Ishikawa (cell line): ENCODE data around the gene FER.

ENCODE experiments used
- CEBPB ChIP-seq: IDR thresholded peaks from 2 replicates; pipeline ENCODE4 v1.6.1; 2012
- CREB1 ChIP-seq: IDR thresholded peaks from 2 replicates; pipeline ENCODE4 v1.6.1; 2012; ENCODE audit warnings: low read depth
- EGR1 ChIP-seq: IDR thresholded peaks from 2 replicates; pipeline ENCODE4 v1.6.1; 2012
- EP300 ChIP-seq: IDR thresholded peaks from 2 replicates; pipeline ENCODE4 v1.6.1; 2012; ENCODE audit warnings: borderline replicate concordance
- FOXM1 ChIP-seq: IDR thresholded peaks from 2 replicates; pipeline ENCODE4 v1.6.1; 2012; ENCODE audit warnings: low read depth, borderline replicate concordance
- NFIC ChIP-seq: IDR thresholded peaks from 2 replicates; pipeline ENCODE4 v1.6.1; 2012
- RAD21 ChIP-seq: IDR thresholded peaks from 2 replicates; pipeline ENCODE4 v1.6.1; 2012; ENCODE audit warnings: low read depth
- TAF1 ChIP-seq: IDR thresholded peaks from 2 replicates; pipeline ENCODE4 v1.6.1; 2012; ENCODE audit warnings: low read depth, mild to moderate bottlenecking
- TCF12 ChIP-seq: IDR thresholded peaks from 2 replicates; pipeline ENCODE4 v1.6.1; 2012; ENCODE audit warnings: low read depth
- TEAD4 ChIP-seq: IDR thresholded peaks from 2 replicates; pipeline ENCODE4 v1.6.1; 2012
- YY1 ChIP-seq: IDR thresholded peaks from 2 replicates; pipeline ENCODE4 v1.6.1; 2012; ENCODE audit warnings: low read depth
- ZBTB7A ChIP-seq: IDR thresholded peaks from 2 replicates; pipeline ENCODE4 v1.6.1; 2012; ENCODE audit warnings: low read depth
- TF ChIP-seq, protein P1 (sequence below): IDR thresholded peaks from 2 replicates; pipeline ENCODE4 v1.6.1; 2012; ENCODE audit warnings: low read depth, mild to moderate bottlenecking
- TF ChIP-seq, protein P2 (sequence below): IDR thresholded peaks from 2 replicates; pipeline ENCODE4 v1.6.1; 2012
- TF ChIP-seq, protein P3 (sequence below): IDR thresholded peaks from 2 replicates; pipeline ENCODE4 v1.6.1; 2012

FER gene

DNA sequence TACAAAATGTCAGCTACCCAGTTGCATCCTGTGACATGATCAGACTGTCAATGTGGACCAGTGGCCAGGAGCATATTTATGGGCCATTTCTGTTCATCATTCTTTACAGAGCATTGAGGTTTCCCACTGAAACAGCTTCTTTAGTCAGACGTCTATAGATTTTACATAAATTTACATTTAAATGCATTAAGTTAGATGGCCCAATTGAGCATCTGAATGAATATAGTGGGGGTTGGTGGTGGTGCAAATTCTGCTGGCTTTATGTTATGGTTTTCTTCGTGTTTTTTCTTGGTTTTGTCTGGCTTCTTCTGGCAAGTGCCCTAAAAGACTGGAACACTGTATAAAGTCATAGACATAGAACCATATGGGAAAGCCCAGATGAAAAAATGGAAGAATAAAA lies 448.0 kb downstream of the FER start:
- TF ChIP-seq TCF12 (no peak), YY1 (no peak), EGR1 (no peak), EP300 (no peak), CREB1 (no peak), RAD21 (no peak), TEAD4 (no peak), NFIC (no peak), ZBTB7A (no peak), CEBPB (no peak), TAF1 (no peak), FOXM1 (no peak)
- TF ChIP-seq, protein P1, sequence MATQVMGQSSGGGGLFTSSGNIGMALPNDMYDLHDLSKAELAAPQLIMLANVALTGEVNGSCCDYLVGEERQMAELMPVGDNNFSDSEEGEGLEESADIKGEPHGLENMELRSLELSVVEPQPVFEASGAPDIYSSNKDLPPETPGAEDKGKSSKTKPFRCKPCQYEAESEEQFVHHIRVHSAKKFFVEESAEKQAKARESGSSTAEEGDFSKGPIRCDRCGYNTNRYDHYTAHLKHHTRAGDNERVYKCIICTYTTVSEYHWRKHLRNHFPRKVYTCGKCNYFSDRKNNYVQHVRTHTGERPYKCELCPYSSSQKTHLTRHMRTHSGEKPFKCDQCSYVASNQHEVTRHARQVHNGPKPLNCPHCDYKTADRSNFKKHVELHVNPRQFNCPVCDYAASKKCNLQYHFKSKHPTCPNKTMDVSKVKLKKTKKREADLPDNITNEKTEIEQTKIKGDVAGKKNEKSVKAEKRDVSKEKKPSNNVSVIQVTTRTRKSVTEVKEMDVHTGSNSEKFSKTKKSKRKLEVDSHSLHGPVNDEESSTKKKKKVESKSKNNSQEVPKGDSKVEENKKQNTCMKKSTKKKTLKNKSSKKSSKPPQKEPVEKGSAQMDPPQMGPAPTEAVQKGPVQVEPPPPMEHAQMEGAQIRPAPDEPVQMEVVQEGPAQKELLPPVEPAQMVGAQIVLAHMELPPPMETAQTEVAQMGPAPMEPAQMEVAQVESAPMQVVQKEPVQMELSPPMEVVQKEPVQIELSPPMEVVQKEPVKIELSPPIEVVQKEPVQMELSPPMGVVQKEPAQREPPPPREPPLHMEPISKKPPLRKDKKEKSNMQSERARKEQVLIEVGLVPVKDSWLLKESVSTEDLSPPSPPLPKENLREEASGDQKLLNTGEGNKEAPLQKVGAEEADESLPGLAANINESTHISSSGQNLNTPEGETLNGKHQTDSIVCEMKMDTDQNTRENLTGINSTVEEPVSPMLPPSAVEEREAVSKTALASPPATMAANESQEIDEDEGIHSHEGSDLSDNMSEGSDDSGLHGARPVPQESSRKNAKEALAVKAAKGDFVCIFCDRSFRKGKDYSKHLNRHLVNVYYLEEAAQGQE: no peak
- TF ChIP-seq, protein P2, sequence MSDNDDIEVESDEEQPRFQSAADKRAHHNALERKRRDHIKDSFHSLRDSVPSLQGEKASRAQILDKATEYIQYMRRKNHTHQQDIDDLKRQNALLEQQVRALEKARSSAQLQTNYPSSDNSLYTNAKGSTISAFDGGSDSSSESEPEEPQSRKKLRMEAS: no peak
- TF ChIP-seq, protein P3, sequence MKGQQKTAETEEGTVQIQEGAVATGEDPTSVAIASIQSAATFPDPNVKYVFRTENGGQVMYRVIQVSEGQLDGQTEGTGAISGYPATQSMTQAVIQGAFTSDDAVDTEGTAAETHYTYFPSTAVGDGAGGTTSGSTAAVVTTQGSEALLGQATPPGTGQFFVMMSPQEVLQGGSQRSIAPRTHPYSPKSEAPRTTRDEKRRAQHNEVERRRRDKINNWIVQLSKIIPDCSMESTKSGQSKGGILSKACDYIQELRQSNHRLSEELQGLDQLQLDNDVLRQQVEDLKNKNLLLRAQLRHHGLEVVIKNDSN: no peak

DNA sequence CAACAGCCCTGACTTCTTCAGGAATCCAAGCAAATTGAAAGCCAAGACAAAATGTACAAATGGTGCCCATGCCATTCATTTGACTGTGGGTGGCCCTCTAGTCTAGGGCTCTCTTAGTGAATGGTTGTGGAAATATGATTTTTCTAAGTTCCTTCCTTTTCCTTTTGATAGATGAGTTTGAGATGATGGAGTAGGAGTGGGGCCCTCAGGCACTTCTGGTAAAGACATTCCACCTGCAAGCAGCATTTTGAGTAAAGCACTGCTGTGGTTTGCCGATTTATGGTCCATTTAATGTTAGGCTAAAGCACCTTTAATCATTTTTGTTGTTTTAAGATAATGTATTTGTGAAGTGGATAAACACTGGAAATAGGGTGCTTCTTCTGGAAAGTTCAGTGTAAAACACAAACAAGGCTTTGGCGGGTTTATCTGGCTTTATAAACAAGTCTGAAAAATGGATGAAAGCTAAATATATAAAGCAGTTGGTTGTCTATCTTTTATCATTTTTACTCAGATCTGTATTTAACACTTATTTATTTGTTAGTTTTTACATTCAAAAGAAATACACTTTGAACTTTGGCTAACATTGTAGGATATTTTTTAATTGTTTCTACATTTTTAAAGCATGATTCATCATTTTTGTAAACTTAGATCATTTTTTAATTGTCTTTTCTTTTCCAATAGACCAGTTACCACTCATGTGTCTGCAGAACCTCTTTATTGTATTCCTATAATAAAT lies 448.6 kb downstream of the FER start:
- no peak for TF ChIP-seq TCF12
- TF ChIP-seq YY1: no peak
- TF ChIP-seq, protein P1: no peak
- no peak for TF ChIP-seq RAD21
- TF ChIP-seq CREB1: no peak
- TF ChIP-seq, protein P3: no peak
- no peak for TF ChIP-seq EGR1
- TF ChIP-seq ZBTB7A: no peak
- TF ChIP-seq TAF1: no peak
- no peak for TF ChIP-seq CEBPB
- TF ChIP-seq NFIC: no peak
- TF ChIP-seq, protein P2: no peak
- no peak for TF ChIP-seq EP300
- no peak for TF ChIP-seq FOXM1

DNA sequence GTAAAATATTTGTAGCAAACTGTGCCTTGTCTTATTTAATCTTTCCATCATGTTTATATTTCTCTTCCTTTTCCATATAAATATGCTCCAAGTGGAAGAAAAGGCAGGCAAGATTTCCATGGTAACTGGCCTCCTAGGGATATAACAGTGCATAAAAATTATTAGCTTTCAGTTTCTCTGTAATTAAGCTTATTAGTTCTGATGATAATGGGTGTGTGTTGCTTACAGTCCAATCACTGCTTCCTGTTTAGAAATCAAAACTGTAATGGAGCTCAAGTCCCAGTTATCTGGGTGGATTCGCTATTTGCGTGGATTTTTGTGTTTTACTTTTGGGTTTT lies 449.1 kb downstream of the FER start:
- no peak for TF ChIP-seq YY1
- no peak for TF ChIP-seq EP300
- TF ChIP-seq EGR1: no peak
- TF ChIP-seq, protein P1: no peak
- no peak for TF ChIP-seq TCF12
- TF ChIP-seq, protein P2: no peak
- no peak for TF ChIP-seq CREB1
- no peak for TF ChIP-seq NFIC

DNA sequence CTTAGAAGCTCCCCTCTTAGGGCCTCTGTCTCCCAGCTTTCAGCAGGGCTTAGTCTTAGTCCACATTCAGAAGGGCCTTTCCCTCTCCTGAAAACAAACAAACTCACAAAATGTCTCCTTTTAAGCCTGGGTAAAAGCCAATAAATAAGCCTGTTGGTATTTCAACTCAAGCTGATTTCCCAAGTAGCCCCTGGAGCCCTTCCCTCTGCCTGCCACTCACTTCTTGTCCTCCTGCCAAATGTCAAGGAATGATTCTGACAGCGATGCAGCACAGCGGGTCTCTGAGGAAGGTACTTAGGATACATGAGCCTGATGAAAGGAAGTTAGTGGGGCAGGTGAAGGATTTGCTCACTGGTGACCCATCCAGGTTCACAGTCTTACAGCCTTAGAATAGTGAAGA lies 451.6 kb downstream of the FER start:
- no peak for TF ChIP-seq TCF12
- no peak for TF ChIP-seq NFIC
- TF ChIP-seq, protein P3: no peak
- no peak for TF ChIP-seq EGR1
- TF ChIP-seq, protein P2: no peak
- no peak for TF ChIP-seq ZBTB7A
- TF ChIP-seq TEAD4: no peak
- no peak for TF ChIP-seq RAD21
- TF ChIP-seq YY1: no peak
- no peak for TF ChIP-seq EP300
- no peak for TF ChIP-seq CEBPB
- TF ChIP-seq CREB1: no peak
- TF ChIP-seq TAF1: no peak
- TF ChIP-seq, protein P1: no peak
